Fibroblast of lung (primary cell): ENCODE results near the gene TASP1. TPM values are rescaled to one million over a fixed set of nuclear protein-coding genes. Genes with fewer than 3 reads are reported as not detected.

Source experiments
- DNase-seq, 2 donors: peaks; one replicate each; pipeline versions ENCODE4 v3.0.0 to v3.0.0-alpha.2; 2010; ENCODE audit warnings: low read depth in 2 of 2
- H2AFZ ChIP-seq: 2 replicates; pipeline ENCODE4 v1.5.1; 2012; ENCODE audit warnings: low read length, control low read depth, inconsistent platforms
- H3K27ac ChIP-seq: 2 replicates; pipeline ENCODE4 v1.5.1; 2011; ENCODE audit warnings: low read length, control low read depth; ENCODE audit not compliant: insufficient read depth
- H3K27me3 ChIP-seq: 2 replicates; pipeline ENCODE4 v1.5.1; 2011; ENCODE audit warnings: mild to moderate bottlenecking, low read length; ENCODE audit not compliant: control insufficient read depth, insufficient read depth
- H3K36me3 ChIP-seq: 2 replicates; pipeline ENCODE4 v1.5.1; 2011; ENCODE audit warnings: low read length; ENCODE audit not compliant: control insufficient read depth, insufficient read depth
- H3K4me1 ChIP-seq: 2 replicates; pipeline ENCODE4 v1.5.1; 2011; ENCODE audit warnings: low read length; ENCODE audit not compliant: control insufficient read depth, insufficient read depth; ENCODE audit errors: extremely low read depth
- H3K4me2 ChIP-seq: 2 replicates; pipeline ENCODE4 v1.5.1; 2011; ENCODE audit warnings: low read length, control low read depth; ENCODE audit not compliant: insufficient read depth; ENCODE audit errors: extremely low read depth
- H3K4me3 ChIP-seq, 4 experiments: fragments of 200-600 bp in 1 of 4; sonication (generic) in 1 of 4; replicated peaks in 1 of 4; 2 replicates each; pipeline ENCODE4 v1.5.1; 2011 to 2016; ENCODE audit warnings: low read length in 4 of 4, low read depth in 3 of 4, mild to moderate bottlenecking in 3 of 4, control low read depth in 2 of 4, inconsistent platforms in 1 of 4, mixed read lengths in 1 of 4; ENCODE audit not compliant: insufficient read depth in 1 of 4; ENCODE audit errors: control extremely low read depth in 1 of 4
- H3K79me2 ChIP-seq: 2 replicates; pipeline ENCODE4 v1.5.1; 2012; ENCODE audit warnings: mild to moderate bottlenecking, low read length, inconsistent platforms; ENCODE audit not compliant: control insufficient read depth, insufficient read depth
- H3K9ac ChIP-seq: 2 replicates; pipeline ENCODE4 v1.5.1; 2011; ENCODE audit warnings: mild to moderate bottlenecking, low read length, control low read depth; ENCODE audit not compliant: insufficient read depth
- H3K9me3 ChIP-seq: 2 replicates; pipeline ENCODE4 v1.5.1; 2012; ENCODE audit warnings: low read depth, low read length; ENCODE audit not compliant: control insufficient read depth, insufficient read depth
- H4K20me1 ChIP-seq: 2 replicates; pipeline ENCODE4 v1.5.1; 2011; ENCODE audit warnings: low read length; ENCODE audit not compliant: control insufficient read depth, insufficient read depth; ENCODE audit errors: extremely low read depth
- EZH2 ChIP-seq: IDR thresholded peaks from 2 replicates; pipeline ENCODE4 v1.5.1; 2012; ENCODE audit warnings: low read length, control low read depth, mild to moderate bottlenecking; ENCODE audit errors: missing control alignments
- polyA plus RNA-seq, 2 donors: library from polyadenylated mRNA; depleted of rRNA in 1 of 2; stranded (reverse) in 1 of 2; unstranded in 1 of 2; fragments of >200 nt; gene quantifications; 2 replicates each; pipeline ENCODE4 v1.2.1, GENCODE V29; 2011 to 2012; ENCODE audit warnings: missing spikeins in 1 of 2
- total RNA-seq: library from RNA; depleted of rRNA; stranded (reverse); fragments of >200 nt; gene quantifications from 2 replicates; pipeline ENCODE4 v1.2.1, GENCODE V29; 2014
- TF ChIP-seq, protein P1 (sequence below), 2 donors: IDR thresholded peaks in 1 of 2; conservative IDR thresholded peaks in 1 of 2; 1 replicate in 1 of 2; 2 replicates in 1 of 2; pipeline ENCODE4 v1.5.1; 2011 to 2012; ENCODE audit warnings: low read length in 2 of 2, control low read depth in 1 of 2, inconsistent platforms in 1 of 2, low read depth in 1 of 2, mild to moderate bottlenecking in 1 of 2

Gene TASP1
- total and polyA plus RNA-seq, 2 donors (not counting 1 experiment from before 2014, with no cell fraction given): 6.3 to 13.6 TPM

DNA sequence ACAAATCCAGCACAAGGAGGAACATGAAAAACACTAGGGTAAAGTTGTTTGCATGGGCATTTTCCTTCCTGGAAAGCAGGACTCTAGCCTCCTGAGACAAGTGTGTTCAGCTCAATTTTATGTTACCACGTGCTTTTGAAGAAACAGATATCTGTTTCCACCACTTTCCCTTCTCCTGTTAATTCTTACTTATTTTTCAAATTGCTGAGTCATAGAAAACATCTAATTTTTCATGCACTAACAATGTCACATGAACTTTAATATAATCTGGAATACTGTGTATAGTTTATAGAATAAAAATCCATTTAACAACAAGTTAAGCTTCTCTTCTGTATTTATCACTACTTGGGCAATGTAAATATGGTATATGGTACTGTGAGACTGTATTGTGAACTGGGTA lies 243.5 kb downstream of the TASP1 start:
- H2AFZ ChIP-seq: no peak overlapping the region
- no peaks in the 10 kb centered on the region for H3K36me3 ChIP-seq
- no peak overlapping the region for H3K9ac ChIP-seq
- H3K4me3 ChIP-seq: no peak overlapping the region
- no peaks in the 10 kb centered on the region for H3K4me1 ChIP-seq
- no peak overlapping the region for H3K27ac ChIP-seq
- H3K9me3 ChIP-seq: no peaks in the 10 kb centered on the region
- no peaks in the 10 kb centered on the region for H4K20me1 ChIP-seq
- H3K4me2 ChIP-seq: no peak overlapping the region
- H3K27me3 ChIP-seq: no peaks in the 10 kb centered on the region
- TF ChIP-seq, protein P1, sequence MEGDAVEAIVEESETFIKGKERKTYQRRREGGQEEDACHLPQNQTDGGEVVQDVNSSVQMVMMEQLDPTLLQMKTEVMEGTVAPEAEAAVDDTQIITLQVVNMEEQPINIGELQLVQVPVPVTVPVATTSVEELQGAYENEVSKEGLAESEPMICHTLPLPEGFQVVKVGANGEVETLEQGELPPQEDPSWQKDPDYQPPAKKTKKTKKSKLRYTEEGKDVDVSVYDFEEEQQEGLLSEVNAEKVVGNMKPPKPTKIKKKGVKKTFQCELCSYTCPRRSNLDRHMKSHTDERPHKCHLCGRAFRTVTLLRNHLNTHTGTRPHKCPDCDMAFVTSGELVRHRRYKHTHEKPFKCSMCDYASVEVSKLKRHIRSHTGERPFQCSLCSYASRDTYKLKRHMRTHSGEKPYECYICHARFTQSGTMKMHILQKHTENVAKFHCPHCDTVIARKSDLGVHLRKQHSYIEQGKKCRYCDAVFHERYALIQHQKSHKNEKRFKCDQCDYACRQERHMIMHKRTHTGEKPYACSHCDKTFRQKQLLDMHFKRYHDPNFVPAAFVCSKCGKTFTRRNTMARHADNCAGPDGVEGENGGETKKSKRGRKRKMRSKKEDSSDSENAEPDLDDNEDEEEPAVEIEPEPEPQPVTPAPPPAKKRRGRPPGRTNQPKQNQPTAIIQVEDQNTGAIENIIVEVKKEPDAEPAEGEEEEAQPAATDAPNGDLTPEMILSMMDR (conservative IDR thresholded peaks at IDR 0.05 in 1 of 2, IDR thresholded peaks at IDR 0.05 in 1 of 2; ENCODE audit: low read depth in 1 of 2, low read length in 2 of 2): no peak
- TF ChIP-seq EZH2: no peak
- no peaks in the 10 kb centered on the region for H3K79me2 ChIP-seq
- DNase-seq: no peak

- Histone ChIP-seq H3K4me2 (no peak overlapping the region), H2AFZ (no peak overlapping the region), H3K36me3 (no peaks in the 10 kb centered on the region), H3K27ac (no peak overlapping the region), H3K4me3 (no peak overlapping the region), H4K20me1 (no peaks in the 10 kb centered on the region), H3K4me1 (no peaks in the 10 kb centered on the region), H3K27me3 (no peaks in the 10 kb centered on the region), H3K9ac (no peak overlapping the region), H3K79me2 (no peaks in the 10 kb centered on the region), H3K9me3 (no peaks in the 10 kb centered on the region)
- no peak for TF ChIP-seq EZH2
- TF ChIP-seq, protein P1 (conservative IDR thresholded peaks at IDR 0.05 in 1 of 2, IDR thresholded peaks at IDR 0.05 in 1 of 2; ENCODE audit: low read depth in 1 of 2, low read length in 2 of 2): no peak
- no peak for DNase-seq
These were observed 246.3 kb downstream of the TASP1 start for GRCh38 chr20:13392391-13392790.

DNA sequence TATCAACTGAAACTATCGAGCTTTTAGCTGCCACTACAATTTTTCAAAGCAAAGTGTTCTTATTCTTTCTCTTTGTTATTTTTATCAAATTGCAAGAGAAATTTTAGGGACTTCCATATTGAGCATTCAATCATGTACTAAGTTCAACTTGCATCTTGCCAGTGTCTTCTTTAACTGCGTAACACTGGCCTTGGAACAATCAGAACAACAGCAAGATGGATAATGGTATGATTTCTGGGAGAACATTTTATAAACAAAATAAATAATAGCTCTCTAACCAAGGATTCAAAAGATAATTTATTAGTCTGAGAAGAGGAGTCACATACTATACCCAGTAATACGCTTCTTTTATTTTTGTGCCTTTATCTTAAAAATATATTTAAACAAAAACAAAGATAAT lies 249.6 kb downstream of the TASP1 start:
- no peaks in the 10 kb centered on the region for H3K27me3 ChIP-seq
- no peak overlapping the region for H3K9ac ChIP-seq
- no peaks in the 10 kb centered on the region for H3K36me3 ChIP-seq
- no peak overlapping the region for H3K4me3 ChIP-seq
- H3K79me2 ChIP-seq: no peaks in the 10 kb centered on the region
- no peak overlapping the region for H3K27ac ChIP-seq
- DNase-seq: no peak
- no peak overlapping the region for H2AFZ ChIP-seq
- TF ChIP-seq, protein P1 (conservative IDR thresholded peaks at IDR 0.05 in 1 of 2, IDR thresholded peaks at IDR 0.05 in 1 of 2; ENCODE audit: low read depth in 1 of 2, low read length in 2 of 2): no peak
- no peak for TF ChIP-seq EZH2
- H3K9me3 ChIP-seq: no peaks in the 10 kb centered on the region
- no peaks in the 10 kb centered on the region for H3K4me1 ChIP-seq
- H3K4me2 ChIP-seq: no peak overlapping the region
- H4K20me1 ChIP-seq: no peaks in the 10 kb centered on the region
